NCI-H2171 treated with DMSO at 0.1 percent for 48 hours (cell line): ENCODE data around the gene AQP1.

Experiments used
- DNase-seq: peaks from one replicate; lab custom pipeline; 2025; lab: John Stamatoyannopoulos, UW

AQP1 gene

DNA sequence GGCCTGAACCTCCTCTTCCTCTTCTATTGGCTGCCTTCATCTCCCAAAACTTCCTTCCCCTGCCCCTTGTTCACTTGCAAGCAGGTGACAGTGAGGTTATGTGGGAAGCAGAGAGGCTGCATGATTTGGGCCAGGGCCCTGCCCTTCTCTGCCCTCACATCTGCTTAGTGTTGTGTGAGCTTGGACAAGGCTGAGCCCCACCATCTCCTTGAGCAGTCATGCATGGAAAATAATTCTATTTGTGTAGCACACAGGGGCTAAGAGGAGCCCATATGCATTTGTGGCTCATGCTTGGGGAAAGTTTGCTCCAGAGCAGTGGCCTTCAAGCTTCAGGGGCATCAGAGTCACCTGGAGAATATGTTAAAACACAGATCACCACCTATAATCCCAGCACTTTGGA is 26.8 kb upstream of the AQP1 start:
- no peak for DNase-seq

DNA sequence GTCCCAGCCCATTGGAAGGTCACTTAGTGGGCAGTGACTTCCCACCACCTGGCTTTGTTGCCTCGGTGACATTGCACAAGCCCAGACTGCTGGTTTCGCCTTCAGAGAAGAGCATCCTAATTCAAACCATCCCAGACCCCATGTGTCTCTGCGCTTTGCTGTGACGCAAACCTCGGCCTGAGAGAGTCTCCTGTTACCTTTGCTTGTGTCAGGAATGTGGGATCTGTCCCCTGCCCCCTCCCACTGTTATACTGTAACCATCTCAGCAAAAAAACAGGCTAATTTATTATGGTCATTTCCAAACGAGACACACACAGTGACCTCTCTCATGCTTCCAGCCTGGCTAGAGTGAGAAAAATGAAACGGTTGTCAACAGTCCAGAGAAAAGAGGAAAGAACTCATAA is 25.0 kb upstream of the AQP1 start:
- DNase-seq = no peak

DNA sequence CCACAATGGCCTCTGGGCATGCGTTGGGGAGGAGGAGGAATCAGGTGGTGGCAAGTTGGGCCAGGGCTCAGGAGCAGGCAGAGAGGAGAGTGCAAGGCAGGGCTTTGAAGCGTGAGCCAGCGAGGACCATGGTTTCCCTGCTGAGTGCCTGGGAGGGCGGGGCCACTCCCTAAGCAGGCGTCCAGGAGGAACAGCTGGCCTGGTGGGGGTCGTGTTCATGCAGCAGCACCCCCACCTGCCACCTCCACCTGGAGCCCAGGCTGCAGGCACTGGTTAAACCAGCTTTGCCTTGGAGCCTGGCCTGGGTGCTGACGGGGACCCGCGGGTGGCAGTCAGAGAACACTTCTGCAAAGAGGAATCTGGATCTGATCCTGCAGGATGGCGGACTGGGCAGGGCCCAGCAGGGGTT is 24.2 kb upstream of the AQP1 start:
- DNase-seq = peak; percentile 96

DNA sequence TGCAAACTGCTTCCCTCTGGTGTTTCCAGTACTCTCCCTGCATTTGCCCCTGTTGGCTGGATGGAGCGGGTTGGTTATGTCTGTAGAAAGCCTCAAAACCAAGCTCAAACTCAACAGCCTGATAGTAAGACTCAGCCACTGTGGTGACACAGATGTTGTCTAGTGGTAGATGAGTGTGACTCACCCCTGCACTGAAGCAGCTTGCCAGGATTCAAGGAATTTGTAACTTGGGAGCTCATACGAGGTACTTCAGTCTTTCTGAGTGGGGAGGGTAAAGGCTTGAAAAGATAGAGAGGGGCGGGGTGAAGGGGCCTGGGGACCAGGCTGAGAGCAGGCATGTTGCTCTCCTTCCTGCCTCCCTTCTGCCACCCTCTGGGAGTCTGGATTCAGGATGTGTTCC is 22.9 kb upstream of the AQP1 start:
- peak; percentile 78 for DNase-seq

DNA sequence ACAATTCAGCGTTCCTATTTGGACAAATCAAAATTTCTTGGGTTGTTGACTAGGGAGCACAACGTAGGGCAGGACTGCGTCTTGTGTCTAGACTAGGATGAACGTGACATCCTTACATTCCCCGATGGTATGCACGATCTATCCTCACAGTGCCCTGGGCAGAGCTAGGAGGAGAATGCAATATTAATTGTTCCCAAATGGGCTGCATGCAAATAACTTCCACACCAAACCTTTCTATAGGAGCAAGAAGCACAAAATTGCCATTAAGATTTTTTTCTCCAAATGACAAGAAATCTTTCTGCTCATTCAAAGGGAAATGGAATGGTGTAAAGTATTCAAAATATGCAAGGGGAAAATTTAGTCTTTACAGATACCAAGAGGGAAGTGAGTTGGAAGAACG is 21.4 kb upstream of the AQP1 start:
- DNase-seq = no peak

DNA sequence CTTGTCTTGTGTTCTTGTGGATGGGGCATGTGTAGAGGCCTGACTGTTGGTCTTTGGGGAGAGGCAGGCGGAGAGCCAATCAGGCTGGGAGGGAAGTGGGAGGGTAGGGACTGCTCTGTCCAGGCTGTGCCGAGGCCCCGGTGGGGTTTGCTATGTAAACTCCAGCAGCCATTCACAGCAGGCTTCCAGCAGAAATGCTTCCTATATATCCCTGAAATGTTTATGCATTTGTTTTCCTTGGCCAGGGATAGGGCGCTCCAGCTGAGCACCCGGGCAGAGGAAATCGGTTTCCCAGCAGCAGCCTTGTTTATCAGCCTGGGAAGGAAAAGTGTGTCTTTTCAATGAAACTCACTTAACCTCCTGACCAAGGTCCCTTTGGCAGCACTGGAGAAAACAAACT is 18.3 kb upstream of the AQP1 start:
- DNase-seq = no peak

DNA sequence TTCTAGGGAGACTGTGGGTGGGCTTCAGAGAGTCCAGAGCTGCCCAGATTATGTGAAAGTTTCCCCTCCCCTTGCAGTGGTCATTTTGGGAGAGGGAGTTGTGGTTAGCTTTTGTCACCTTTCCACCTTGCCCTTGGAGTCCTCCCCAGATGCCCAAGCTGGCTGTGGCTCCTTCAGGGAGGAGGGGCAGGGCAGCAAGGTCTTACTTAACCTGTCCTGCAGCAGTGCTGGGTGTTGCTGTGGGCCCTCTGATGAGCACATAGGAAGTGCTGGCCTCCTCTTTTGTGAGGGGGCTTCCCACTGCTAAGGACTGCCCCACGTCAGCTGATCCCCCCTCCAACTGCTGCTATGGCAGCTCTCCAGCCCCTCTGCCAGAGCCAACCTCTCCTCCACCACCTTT is 17.6 kb upstream of the AQP1 start:
- DNase-seq = no peak

DNA sequence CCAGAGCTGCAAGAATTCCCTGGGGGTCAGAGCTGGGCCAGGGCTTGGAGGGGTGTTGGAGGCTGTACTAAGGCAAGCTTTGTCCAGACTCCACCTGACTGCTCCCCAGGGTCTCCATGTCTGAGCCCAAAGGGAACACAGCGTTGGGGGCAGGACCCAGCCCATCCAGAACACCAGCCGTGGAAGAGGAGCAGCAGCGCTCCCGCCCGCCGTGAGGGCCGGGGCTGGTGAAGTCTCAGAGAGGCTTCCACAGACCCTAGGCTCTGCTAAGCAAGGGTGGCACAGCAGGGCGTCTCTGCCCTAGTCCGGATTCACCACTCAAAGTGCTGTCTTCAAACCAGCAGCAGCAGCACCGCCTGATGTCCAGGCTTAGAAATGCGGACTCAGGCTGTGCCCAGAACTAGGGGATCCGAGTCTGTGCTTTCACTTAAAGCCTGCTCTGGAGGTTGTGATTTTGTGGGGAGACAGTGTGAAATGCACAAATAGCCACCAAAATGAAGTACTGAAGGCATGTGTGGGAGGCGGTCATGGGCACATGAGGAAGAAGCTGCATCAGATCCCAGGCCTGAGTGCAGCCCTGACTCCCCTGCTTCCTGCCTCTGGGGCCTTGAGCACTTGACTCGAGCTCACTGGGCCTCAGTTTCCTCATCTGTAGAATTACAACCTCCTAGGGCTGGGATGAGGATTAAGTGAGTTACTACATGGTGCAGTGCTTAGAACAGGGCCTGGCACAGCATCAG is 16.6 kb upstream of the AQP1 start:
- no peak for DNase-seq

DNA sequence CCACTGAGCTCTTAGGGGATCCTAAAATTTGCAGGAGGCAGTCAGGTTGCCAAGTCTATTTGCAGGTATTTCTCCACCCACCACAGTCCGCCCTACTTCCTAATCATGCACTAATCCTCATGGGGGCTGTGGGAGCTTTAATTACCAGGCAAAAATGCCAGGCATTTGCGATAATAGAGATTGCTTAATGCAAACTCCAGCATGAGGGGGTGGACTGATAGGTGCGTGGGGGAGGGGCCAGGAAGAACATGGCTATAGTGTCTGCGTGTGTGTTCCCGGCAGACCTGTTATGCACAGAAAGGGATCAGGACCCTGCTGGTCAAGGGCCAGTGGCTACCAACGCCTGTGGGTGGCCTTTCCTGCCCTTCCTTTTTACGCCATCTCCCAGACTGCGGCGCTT is 15.6 kb upstream of the AQP1 start:
- DNase-seq = peak; percentile 11

DNA sequence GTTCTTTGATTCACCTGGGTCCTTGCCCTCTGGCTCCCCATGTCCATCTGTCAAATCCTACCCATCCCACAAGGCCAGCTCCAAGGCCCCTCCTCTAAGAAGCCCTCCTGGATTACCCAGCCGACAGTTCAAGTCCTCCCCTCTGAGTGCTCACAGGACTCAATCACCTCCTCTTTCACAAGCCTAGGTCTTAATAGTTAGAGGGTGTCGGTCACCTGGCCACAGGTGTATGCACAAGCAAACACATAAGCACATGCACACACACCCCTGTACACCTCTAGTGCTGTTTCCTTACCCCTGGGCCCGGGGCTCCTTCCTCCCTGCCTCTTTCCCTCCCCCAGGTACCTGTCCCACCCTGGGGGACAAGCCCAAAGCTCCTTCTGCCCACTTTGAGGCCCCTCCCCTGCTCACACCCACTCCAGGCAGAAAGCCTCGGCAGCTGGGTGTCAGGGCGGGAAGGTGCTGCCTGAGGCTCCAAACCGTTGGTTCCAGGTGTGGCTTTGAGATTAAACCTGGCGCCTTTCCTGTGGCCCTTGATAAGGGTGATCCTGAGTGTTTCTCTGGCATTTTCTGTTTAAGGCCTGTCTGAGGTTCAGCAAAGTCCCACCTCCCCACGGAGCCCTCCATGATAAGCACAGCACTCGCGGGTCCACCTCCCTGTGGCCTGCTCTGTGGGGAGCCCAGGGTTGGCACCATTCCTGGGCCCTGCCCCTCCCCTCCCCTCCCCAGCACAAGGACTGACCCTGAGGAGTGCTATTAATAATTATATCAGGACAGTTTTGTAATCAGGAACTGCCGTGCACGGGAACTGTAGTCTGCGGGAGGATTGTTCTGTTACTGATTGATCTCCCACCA is 14.6 kb upstream of the AQP1 start:
- DNase-seq = no peak

DNA sequence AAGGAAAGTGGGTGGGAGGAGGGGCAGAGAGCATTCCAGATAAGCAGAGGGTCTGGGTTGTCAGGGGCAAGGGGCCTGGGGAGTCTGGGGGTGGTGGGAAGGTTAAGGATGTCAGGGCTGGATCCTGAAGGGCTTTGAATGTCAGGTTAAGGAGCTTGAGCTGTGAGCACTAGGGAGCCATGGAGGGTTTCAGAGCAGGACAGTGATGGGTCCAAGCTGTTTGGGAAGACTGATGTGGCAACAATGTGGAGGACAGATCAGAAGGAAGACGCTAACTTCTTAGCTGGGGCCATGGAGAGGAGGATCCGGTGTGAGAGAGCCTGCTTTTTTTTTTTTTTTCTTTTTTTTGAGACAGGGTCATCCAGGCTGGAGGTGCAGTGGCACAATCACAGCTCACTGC is 13.9 kb upstream of the AQP1 start:
- DNase-seq = no peak

DNA sequence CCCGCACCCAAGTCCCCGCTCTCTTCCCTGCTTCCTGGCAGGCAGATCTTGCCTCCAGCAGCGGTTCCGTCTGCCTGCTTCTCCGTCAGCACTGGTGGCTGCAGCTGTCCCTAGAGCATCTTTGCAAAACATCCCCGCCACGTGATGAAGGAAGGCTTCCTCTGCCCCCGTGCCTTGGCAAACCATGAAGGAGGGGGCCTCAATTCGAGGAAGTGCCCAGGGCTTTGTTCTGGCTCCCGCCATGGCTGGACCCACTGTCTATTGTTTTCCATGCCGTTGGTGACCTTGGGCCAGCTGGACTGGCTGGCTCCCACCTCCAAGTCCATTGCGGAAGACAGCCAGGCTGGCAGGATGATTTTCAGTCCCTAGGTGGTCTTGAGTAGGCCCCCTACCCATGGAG is 13.2 kb upstream of the AQP1 start:
- DNase-seq = no peak

DNA sequence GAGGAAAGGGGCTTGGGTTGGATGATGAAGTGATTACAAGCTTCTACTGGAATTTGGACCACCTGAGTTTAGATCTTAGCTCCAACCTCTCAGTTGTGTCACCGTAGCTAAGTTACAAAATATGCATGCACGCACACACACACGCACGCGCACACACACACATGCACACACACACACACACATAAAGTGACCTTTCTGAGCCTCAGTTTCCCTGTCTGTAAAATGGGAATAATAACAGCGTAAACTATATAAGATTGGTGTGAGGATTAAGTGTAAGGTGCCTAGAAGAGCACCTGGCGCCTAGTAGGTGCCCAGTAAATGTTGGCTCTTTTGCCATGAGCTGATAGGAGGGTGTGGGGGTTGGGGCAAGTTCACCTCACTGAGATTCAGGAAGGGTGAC is 12.6 kb upstream of the AQP1 start:
- DNase-seq = no peak

DNA sequence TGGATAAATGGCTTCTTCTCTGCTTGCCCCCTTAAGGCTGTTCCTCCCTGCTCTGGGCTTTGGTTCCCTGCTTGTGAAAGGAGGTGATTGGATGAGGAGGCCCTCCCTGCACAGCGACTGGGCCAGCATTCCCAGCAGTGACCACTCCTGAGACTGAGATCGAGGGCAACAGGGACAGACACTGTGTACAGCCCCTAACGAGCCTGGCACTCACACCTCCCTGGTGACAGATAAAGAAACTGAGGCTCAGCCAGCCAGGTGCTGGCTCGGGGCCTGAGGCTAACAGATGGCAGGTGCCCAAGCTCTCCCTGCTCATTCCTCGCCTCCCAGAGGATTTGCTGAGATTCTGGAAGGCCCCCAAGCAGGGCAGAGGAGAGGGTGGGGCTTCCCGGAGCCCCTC is 12.0 kb upstream of the AQP1 start:
- DNase-seq = peak; percentile 35

DNA sequence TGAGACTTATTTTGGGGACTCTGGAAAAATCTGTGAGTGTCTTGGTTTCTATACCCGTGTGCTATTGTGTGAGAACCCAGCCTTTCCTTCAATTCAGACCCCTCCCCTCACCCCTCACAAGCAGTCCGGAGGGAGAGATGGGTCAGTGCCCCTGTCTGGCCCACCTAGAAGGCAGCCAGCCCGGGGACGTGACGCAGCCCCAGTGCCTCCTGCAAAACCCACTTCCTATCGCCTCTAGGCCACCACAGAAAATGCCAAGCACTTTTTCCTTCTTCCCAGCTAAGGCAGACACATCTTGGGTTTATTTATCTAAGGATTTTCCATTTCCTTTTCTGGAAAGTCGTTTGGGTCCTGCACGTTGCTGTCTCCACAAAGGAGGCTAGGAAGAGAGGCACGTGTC is 11.6 kb upstream of the AQP1 start:
- no peak for DNase-seq

DNA sequence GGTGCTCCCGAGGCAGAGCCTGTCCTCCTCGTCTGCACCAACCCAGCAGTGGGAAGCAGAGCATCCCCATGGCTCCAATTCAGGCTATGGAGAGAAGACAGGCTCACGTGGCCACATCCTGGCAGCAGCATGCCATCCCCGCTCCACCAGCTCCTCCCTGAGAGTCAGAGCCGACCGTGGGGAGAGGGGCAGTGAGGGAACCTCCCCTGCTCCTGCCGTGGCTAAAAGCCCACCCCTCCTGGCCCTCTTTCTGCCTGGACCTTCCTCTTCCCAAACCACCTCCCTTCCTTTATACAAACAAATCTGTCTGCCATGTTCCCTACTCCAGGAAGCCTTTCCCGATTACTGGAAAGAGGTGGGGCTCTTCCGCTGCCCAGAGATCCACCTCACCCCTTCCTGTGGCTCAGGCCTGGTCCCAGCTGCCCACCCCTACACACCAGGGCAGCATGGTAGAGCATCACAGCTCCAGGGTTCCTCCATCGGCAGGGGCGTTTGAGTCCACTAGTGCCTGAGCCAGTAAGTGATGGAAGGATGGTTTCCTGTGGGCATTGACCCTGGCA is 10.8 kb upstream of the AQP1 start:
- DNase-seq = no peak

DNA sequence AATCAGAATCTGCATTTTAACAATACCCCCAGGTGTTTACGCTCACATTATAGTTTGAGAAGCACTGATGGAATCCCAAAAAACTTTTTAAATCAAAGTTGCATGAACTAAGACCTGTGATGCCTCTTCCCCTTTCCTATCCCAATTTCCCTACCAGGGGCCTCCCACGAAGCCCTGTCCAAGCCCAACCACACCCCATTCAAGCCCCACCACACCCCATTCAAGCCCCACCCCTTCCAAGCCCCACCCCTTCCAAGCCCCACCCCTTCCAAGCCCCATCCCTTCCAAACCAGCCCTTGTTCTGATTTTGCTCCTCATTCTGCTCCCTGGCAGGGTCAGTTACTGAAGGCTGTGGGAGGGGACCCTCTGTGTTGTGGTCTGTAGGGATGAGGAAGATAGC is 9.8 kb upstream of the AQP1 start:
- no peak for DNase-seq

DNA sequence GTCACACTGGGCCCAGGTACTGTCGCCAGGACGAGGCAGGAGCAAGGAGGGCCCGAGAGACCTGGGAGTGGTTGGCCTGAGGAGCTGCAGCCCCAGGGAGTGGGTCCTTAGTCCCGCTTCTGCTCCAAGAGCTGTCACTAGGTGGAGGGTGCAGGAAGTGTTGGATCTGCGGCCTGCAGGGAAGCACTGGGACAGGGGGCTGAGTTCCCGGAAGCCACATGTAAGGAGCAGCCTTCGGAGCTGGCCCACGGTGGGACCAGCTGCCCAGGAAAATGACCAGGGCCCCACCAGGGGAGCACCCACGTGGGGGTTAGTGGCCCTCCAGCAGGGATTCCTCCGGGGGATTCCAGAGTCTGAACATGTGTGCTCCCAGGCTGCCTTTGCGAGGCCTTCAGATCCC is 9.2 kb upstream of the AQP1 start:
- no peak for DNase-seq

DNA sequence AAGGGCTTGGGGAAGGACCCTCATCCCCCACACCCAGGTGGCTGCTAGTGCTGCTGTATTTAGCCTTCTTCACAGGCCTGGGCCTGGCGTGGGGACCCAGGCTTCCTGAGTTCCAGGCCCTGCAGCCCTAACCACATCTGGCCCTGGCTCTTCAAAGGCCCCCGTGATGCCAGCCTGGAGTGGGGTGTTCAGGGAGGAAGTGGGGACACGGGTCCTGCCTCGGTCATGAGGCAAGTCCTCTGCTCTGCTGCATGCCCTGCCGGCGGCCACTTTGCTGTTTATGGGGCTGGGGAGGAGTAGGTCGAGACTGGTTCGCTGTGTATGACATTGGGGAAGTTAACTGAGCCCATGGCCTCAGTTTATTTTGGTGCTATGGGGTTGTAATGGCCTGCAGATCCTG is 8.5 kb upstream of the AQP1 start:
- no peak for DNase-seq

DNA sequence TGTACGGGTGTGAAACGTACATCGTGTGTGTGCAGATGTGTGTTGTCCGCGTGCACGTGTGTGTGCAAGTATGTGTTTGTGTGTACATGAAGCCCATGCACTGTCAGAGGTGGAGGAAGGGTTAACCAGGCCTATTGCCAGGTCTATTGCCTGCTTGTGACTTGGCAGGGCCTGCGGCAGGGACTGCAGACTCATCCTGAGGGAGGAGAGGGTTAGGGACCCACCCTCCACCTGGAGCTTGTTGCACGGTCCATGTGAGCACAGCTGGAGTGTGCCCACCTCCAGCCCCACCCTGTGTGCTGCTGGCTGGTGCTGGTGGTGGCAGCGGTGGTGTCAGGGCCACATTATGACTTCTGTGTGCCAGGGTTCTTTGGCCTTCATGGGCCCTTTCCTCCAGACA is 7.1 kb upstream of the AQP1 start:
- no peak for DNase-seq

DNA sequence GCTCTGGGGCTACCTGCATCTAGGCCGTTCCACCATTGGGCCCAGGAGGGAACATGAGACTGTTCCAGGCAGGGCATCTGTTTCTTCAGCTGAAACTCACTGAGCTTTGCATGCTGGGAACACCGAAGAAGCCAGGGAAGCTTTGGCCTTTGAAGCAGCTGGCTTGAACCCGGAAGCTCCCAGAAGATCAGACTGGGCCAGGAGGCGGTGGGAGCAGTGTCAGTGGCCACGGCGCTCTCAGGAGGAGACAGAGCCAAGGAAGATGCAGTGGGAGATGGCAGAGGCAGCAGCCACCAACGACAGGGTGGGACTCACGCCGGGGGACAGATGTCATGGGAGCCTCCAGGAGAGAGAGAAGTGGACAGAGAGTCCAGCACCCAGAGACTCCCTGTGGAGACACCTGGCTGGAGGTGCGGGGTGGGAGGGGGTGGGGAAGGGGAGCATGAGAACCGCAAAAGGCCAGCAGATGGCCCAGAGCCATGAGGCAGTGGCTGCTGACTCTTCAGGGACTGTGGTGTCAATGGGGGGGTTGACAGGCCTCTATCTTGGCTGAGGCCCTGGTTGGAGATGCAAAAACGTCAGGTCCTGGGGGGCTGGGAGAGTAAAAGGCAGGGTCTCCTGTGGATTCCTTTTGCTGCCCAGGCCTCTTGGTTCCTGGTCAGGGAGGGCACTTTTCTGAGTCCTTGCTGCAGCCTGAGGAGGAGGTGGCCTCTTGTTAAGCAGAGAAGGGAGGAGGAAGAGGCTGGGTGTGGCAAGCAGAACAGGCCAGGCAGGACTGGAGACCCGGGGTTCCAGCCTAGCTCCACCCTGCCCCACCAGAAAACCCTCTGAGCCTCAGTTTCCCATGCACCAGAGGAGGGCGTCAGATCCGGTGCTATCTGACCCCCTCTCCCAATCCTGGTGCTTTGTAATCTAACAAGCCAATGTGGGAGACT is 6.3 kb upstream of the AQP1 start:
- no peak for DNase-seq

DNA sequence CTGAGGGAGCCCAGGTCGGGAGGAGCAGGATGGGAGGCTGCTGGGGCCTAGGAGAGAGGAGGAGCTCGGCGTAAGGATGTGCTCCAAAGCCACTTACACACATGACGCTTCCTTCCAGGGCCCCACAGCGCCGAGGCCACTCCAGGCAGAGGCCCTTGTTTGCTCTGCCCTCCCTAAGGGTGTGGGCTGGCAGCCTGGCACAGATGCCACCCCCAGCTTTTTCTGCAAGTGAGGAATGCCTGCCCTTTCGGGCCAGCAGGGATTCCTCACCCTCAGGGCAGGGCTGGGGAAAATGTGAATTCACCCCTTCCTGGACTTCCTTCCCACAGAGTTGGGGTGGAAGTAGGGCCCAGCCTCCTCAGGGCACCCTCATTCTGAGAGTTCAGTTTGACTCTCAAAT is 5.6 kb upstream of the AQP1 start:
- no peak for DNase-seq
